GM19397 (cell line): ENCODE measurements around the gene FN3K.

Experiments
- ATAC-seq: cut with Tn5 transposase; IDR thresholded peaks from one replicate; pipeline ENCODE4 v1.9.1; 2021; ENCODE audit warnings: mild to moderate bottlenecking, moderate library complexity; ENCODE audit not compliant: unreplicated experiment

The FN3K gene

GRCh38 chr17:82734987-82735866 is at the start of gene FN3K:
Gene FN3K, plus strand, starts transcription at chr17:82735615. Its CDS starts 22 bp downstream, at chr17:82735637.
- no peak for ATAC-seq

- ATAC-seq: no peak
These were observed 48.8 kb upstream of the FN3K start for GRCh38 chr17:82686366-82687324.

GRCh38 chr17:82687375-82687861 is 48.0 kb upstream of the FN3K start:
- no peak for ATAC-seq

GRCh38 chr17:82687871-82688270 is 47.5 kb upstream of the FN3K start:
- no peak for ATAC-seq

- ATAC-seq: no peak
These were observed 46.3 kb upstream of the FN3K start for GRCh38 chr17:82689077-82689476.

- no peak for ATAC-seq
These were observed 44.5 kb upstream of the FN3K start for GRCh38 chr17:82690786-82691489.

GRCh38 chr17:82691714-82692113 is 43.7 kb upstream of the FN3K start:
- no peak for ATAC-seq

- ATAC-seq: no peak
These were observed 43.1 kb upstream of the FN3K start for GRCh38 chr17:82692268-82692667.

GRCh38 chr17:82693168-82693867 is 42.1 kb upstream of the FN3K start:
- ATAC-seq: no peak

GRCh38 chr17:82694647-82695046 is 40.8 kb upstream of the FN3K start:
- no peak for ATAC-seq

GRCh38 chr17:82696259-82696658 is 39.2 kb upstream of the FN3K start:
- ATAC-seq: no peak

GRCh38 chr17:82696916-82697807 is 38.3 kb upstream of the FN3K start:
- no peak for ATAC-seq

- ATAC-seq: no peak
These were observed 37.7 kb upstream of the FN3K start for GRCh38 chr17:82697808-82698064.

GRCh38 chr17:82698065-82698973 is 37.1 kb upstream of the FN3K start, which contains the start of gene RAB40B:
Gene RAB40B, minus strand, starts transcription at chr17:82698698. Its CDS starts 102 bp downstream, at chr17:82698596.
- ATAC-seq: peak; percentile 92

- ATAC-seq: peak; percentile 14
These were observed 36.4 kb upstream of the FN3K start for GRCh38 chr17:82698974-82699442.

- ATAC-seq: no peak
These were observed 35.9 kb upstream of the FN3K start for GRCh38 chr17:82699551-82699950.

- ATAC-seq: no peak
These were observed 33.0 kb upstream of the FN3K start for GRCh38 chr17:82702231-82702927.
